ENCODE results near the gene GNB1.

- peak; percentile 28; the same call in 1 of the 2 replicates for TF ChIP-seq POLR2AphosphoS5 (IDR thresholded peaks at IDR 0.05; ENCODE audit: borderline replicate concordance, low read depth, low read length)
- no peak for TF ChIP-seq EZH2 (IDR thresholded peaks at IDR 0.05)
- TF ChIP-seq FOXP2 (optimal IDR thresholded peaks at IDR 0.05; ENCODE audit: control extremely low read depth, extremely low read length, insufficient read depth), result no peak
These were observed 911 bp downstream of the GNB1 start for GRCh38 chr1:1889847-1890505.
